OCI-LY3 (cell line): ENCODE results near the gene HPF1.

Experiments used
- EZH2phosphoT487 ChIP-seq: fragments of 200-600 bp; shearing (Covaris generic); IDR thresholded peaks from 2 replicates; pipeline ENCODE4 v1.6.1; 2018; ENCODE audit warnings: antibody characterized with exemption, mixed run types, low read depth
- TF ChIP-seq, protein P1 (sequence below): fragments of 200-600, 300-600 bp; sonication (generic); IDR thresholded peaks from 2 replicates; pipeline ENCODE4 v1.5.1; 2014; ENCODE audit warnings: antibody characterized with exemption, low read length, low read depth

DNA sequence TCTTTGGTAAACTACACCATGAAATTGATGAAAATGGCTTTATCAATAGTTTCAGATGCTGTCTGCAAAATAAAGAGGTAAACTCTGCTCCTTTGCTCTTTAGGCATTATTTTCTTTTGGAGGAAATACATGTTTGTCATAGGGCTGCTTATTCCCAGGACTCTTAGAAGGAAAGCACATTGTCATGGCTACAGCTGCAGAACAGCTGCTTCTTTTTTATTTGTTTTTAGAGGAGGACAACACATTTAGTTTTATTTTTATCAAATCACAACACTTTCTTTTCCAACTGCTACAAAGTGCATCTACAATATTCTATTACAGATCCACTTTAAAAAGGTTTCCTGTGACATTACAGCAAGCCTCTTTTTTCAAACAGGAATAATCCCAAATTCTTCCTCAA lies 12.7 kb upstream of the HPF1 start:
- TF ChIP-seq, protein P1, sequence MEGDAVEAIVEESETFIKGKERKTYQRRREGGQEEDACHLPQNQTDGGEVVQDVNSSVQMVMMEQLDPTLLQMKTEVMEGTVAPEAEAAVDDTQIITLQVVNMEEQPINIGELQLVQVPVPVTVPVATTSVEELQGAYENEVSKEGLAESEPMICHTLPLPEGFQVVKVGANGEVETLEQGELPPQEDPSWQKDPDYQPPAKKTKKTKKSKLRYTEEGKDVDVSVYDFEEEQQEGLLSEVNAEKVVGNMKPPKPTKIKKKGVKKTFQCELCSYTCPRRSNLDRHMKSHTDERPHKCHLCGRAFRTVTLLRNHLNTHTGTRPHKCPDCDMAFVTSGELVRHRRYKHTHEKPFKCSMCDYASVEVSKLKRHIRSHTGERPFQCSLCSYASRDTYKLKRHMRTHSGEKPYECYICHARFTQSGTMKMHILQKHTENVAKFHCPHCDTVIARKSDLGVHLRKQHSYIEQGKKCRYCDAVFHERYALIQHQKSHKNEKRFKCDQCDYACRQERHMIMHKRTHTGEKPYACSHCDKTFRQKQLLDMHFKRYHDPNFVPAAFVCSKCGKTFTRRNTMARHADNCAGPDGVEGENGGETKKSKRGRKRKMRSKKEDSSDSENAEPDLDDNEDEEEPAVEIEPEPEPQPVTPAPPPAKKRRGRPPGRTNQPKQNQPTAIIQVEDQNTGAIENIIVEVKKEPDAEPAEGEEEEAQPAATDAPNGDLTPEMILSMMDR = no peak
- no peak for TF ChIP-seq EZH2phosphoT487
